GM18520 (cell line): ENCODE measurements around the gene SIRT2.
A peak's percentile ranks its signal among the peaks of the same experiment; 100 is the strongest.
"Not testable (repeated sequence)": the region's sequence is repeated elsewhere in the genome, so short reads cannot be mapped to it uniquely, and the experiment has no call there.

ENCODE experiments used
- ATAC-seq: cut with Tn5 transposase; IDR thresholded peaks from one replicate; pipeline ENCODE4 v1.9.1; 2021; ENCODE audit not compliant: unreplicated experiment

SIRT2 gene

GRCh38 chr19:38898788-38899446 lies 501 bp downstream of the SIRT2 start:
- no peak for ATAC-seq

GRCh38 chr19:38894968-38895367 lies 4.5 kb downstream of the SIRT2 start:
- no peak for ATAC-seq

GRCh38 chr19:38893341-38893771 lies 6.1 kb downstream of the SIRT2 start:
- no peak for ATAC-seq

- no peak for ATAC-seq
Measured at GRCh38 chr19:38892841-38893240, 6.6 kb downstream of the SIRT2 start.

GRCh38 chr19:38891771-38892170 lies 7.6 kb downstream of the SIRT2 start:
- ATAC-seq, result no peak

GRCh38 chr19:38890686-38891085 lies 8.7 kb downstream of the SIRT2 start:
- ATAC-seq, result no peak

GRCh38 chr19:38889803-38890202 lies 9.6 kb downstream of the SIRT2 start:
- ATAC-seq, result no peak

- ATAC-seq, result no peak
Measured at GRCh38 chr19:38888876-38889275, 10.5 kb downstream of the SIRT2 start.

GRCh38 chr19:38884691-38885090 lies 14.7 kb downstream of the SIRT2 start:
- not testable (repeated sequence) for ATAC-seq

- no peak for ATAC-seq
Measured at GRCh38 chr19:38883286-38883685, 16.1 kb downstream of the SIRT2 start.

- no peak for ATAC-seq
Measured at GRCh38 chr19:38880882-38881609, 18.4 kb downstream of the SIRT2 start.

- ATAC-seq, result no peak
Measured at GRCh38 chr19:38880076-38880881, 19.1 kb downstream of the SIRT2 start.

GRCh38 chr19:38879400-38879751 lies 20.0 kb downstream of the SIRT2 start:
- ATAC-seq, result no peak

- no peak for ATAC-seq
Measured at GRCh38 chr19:38878575-38879399, 20.6 kb downstream of the SIRT2 start.

GRCh38 chr19:38877781-38878574 lies 21.4 kb downstream of the SIRT2 start, which contains the start of gene RINL:
Gene RINL (minus strand): TSS chr19:38878275. CDS start chr19:38876742, 1,533 bp downstream.
- no peak for ATAC-seq

GRCh38 chr19:38875656-38876395 lies 23.6 kb downstream of the SIRT2 start:
- no peak for ATAC-seq

- ATAC-seq, result not testable (repeated sequence)
Measured at GRCh38 chr19:38873400-38873799, 26.0 kb downstream of the SIRT2 start.

- ATAC-seq, result no peak
Measured at GRCh38 chr19:38870612-38871011, 28.8 kb downstream of the SIRT2 start.

GRCh38 chr19:38869836-38870607 lies 29.4 kb downstream of the SIRT2 start:
- ATAC-seq, result peak; percentile 84
